ENCODE data around the gene ATP11A.

ATP11A gene

GRCh38 chr13:112762690-112763080 lies 72.8 kb downstream of the ATP11A start:
- Histone ChIP-seq H3K4me3 (ENCODE audit: low read length) (no peak overlapping the region), H3K9me3 (ENCODE audit: control insufficient read depth, low read depth, low read length) (no peaks in the 10 kb centered on the region), H3K4me1 (ENCODE audit: control insufficient read depth, low read depth, low read length) (peaks cover 10% of the 10 kb centered on the region), H3K9ac (ENCODE audit: low read length) (no peak overlapping the region), H3K36me3 (ENCODE audit: control insufficient read depth, low read depth, low read length) (no peaks in the 10 kb centered on the region), H3K27ac (ENCODE audit: low read length) (no peak overlapping the region), H3K27me3 (ENCODE audit: control insufficient read depth, insufficient read depth, low read length) (no peaks in the 10 kb centered on the region)

GRCh38 chr13:112764028-112764427 lies 74.2 kb downstream of the ATP11A start:
- Histone ChIP-seq H3K9ac (ENCODE audit: low read length) (no peak overlapping the region), H3K9me3 (ENCODE audit: control insufficient read depth, low read depth, low read length) (no peaks in the 10 kb centered on the region), H3K27me3 (ENCODE audit: control insufficient read depth, insufficient read depth, low read length) (no peaks in the 10 kb centered on the region), H3K4me3 (ENCODE audit: low read length) (no peak overlapping the region), H3K27ac (ENCODE audit: low read length) (no peak overlapping the region), H3K36me3 (ENCODE audit: control insufficient read depth, low read depth, low read length) (no peaks in the 10 kb centered on the region), H3K4me1 (ENCODE audit: control insufficient read depth, low read depth, low read length) (peaks cover 10% of the 10 kb centered on the region)

- Histone ChIP-seq H3K4me3 (ENCODE audit: low read length) (no peak overlapping the region), H3K9me3 (ENCODE audit: control insufficient read depth, low read depth, low read length) (no peaks in the 10 kb centered on the region), H3K36me3 (ENCODE audit: control insufficient read depth, low read depth, low read length) (no peaks in the 10 kb centered on the region), H3K27me3 (ENCODE audit: control insufficient read depth, insufficient read depth, low read length) (no peaks in the 10 kb centered on the region), H3K4me1 (ENCODE audit: control insufficient read depth, low read depth, low read length) (peaks cover 8% of the 10 kb centered on the region), H3K27ac (ENCODE audit: low read length) (no peak overlapping the region), H3K9ac (ENCODE audit: low read length) (no peak overlapping the region)
These were observed 75.2 kb downstream of the ATP11A start for GRCh38 chr13:112764864-112765561.

- no peaks in the 10 kb centered on the region for H3K9me3 ChIP-seq (ENCODE audit: control insufficient read depth, low read depth, low read length)
- H3K4me3 ChIP-seq (ENCODE audit: low read length), result no peak overlapping the region
- H3K9ac ChIP-seq (ENCODE audit: low read length), result no peak overlapping the region
- no peak overlapping the region for H3K27ac ChIP-seq (ENCODE audit: low read length)
- peaks cover 8% of the 10 kb centered on the region for H3K4me1 ChIP-seq (ENCODE audit: control insufficient read depth, low read depth, low read length)
- no peaks in the 10 kb centered on the region for H3K27me3 ChIP-seq (ENCODE audit: control insufficient read depth, insufficient read depth, low read length)
- no peaks in the 10 kb centered on the region for H3K36me3 ChIP-seq (ENCODE audit: control insufficient read depth, low read depth, low read length)
These were observed 75.9 kb downstream of the ATP11A start for GRCh38 chr13:112765731-112766130.

- no peaks in the 10 kb centered on the region for H3K9me3 ChIP-seq (ENCODE audit: control insufficient read depth, low read depth, low read length)
- H3K4me1 ChIP-seq (ENCODE audit: control insufficient read depth, low read depth, low read length), result peaks cover 8% of the 10 kb centered on the region
- no peak overlapping the region for H3K4me3 ChIP-seq (ENCODE audit: low read length)
- no peaks in the 10 kb centered on the region for H3K27me3 ChIP-seq (ENCODE audit: control insufficient read depth, insufficient read depth, low read length)
- H3K36me3 ChIP-seq (ENCODE audit: control insufficient read depth, low read depth, low read length), result no peaks in the 10 kb centered on the region
- H3K27ac ChIP-seq (ENCODE audit: low read length), result no peak overlapping the region
- no peak overlapping the region for H3K9ac ChIP-seq (ENCODE audit: low read length)
These were observed 76.5 kb downstream of the ATP11A start for GRCh38 chr13:112766336-112766735.

GRCh38 chr13:112767506-112768471 lies 78.0 kb downstream of the ATP11A start:
- no peak overlapping the region for H3K27ac ChIP-seq (ENCODE audit: low read length)
- no peak overlapping the region for H3K9ac ChIP-seq (ENCODE audit: low read length)
- H3K4me3 ChIP-seq (ENCODE audit: low read length), result no peak overlapping the region
- H3K9me3 ChIP-seq (ENCODE audit: control insufficient read depth, low read depth, low read length), result no peaks in the 10 kb centered on the region
- no peaks in the 10 kb centered on the region for H3K36me3 ChIP-seq (ENCODE audit: control insufficient read depth, low read depth, low read length)
- H3K4me1 ChIP-seq (ENCODE audit: control insufficient read depth, low read depth, low read length), result no peaks in the 10 kb centered on the region
- H3K27me3 ChIP-seq (ENCODE audit: control insufficient read depth, insufficient read depth, low read length), result no peaks in the 10 kb centered on the region

GRCh38 chr13:112768795-112769481 lies 79.1 kb downstream of the ATP11A start:
- Histone ChIP-seq H3K4me1 (ENCODE audit: control insufficient read depth, low read depth, low read length) (no peaks in the 10 kb centered on the region), H3K27me3 (ENCODE audit: control insufficient read depth, insufficient read depth, low read length) (no peaks in the 10 kb centered on the region), H3K36me3 (ENCODE audit: control insufficient read depth, low read depth, low read length) (no peaks in the 10 kb centered on the region), H3K27ac (ENCODE audit: low read length) (no peak overlapping the region), H3K4me3 (ENCODE audit: low read length) (no peak overlapping the region), H3K9ac (ENCODE audit: low read length) (no peak overlapping the region), H3K9me3 (ENCODE audit: control insufficient read depth, low read depth, low read length) (no peaks in the 10 kb centered on the region)

- Histone ChIP-seq H3K9me3 (ENCODE audit: control insufficient read depth, low read depth, low read length) (no peaks in the 10 kb centered on the region), H3K36me3 (ENCODE audit: control insufficient read depth, low read depth, low read length) (no peaks in the 10 kb centered on the region), H3K4me1 (ENCODE audit: control insufficient read depth, low read depth, low read length) (no peaks in the 10 kb centered on the region), H3K9ac (ENCODE audit: low read length) (no peak overlapping the region), H3K4me3 (ENCODE audit: low read length) (no peak overlapping the region), H3K27me3 (ENCODE audit: control insufficient read depth, insufficient read depth, low read length) (no peaks in the 10 kb centered on the region), H3K27ac (ENCODE audit: low read length) (no peak overlapping the region)
These were observed 79.8 kb downstream of the ATP11A start for GRCh38 chr13:112769615-112770014.

- no peaks in the 10 kb centered on the region for H3K27me3 ChIP-seq (ENCODE audit: control insufficient read depth, insufficient read depth, low read length)
- no peak overlapping the region for H3K4me3 ChIP-seq (ENCODE audit: low read length)
- H3K9ac ChIP-seq (ENCODE audit: low read length), result no peak overlapping the region
- no peaks in the 10 kb centered on the region for H3K9me3 ChIP-seq (ENCODE audit: control insufficient read depth, low read depth, low read length)
- no peaks in the 10 kb centered on the region for H3K4me1 ChIP-seq (ENCODE audit: control insufficient read depth, low read depth, low read length)
- H3K27ac ChIP-seq (ENCODE audit: low read length), result no peak overlapping the region
- no peaks in the 10 kb centered on the region for H3K36me3 ChIP-seq (ENCODE audit: control insufficient read depth, low read depth, low read length)
These were observed 80.7 kb downstream of the ATP11A start for GRCh38 chr13:112770504-112770903.

- Histone ChIP-seq H3K36me3 (ENCODE audit: control insufficient read depth, low read depth, low read length) (no peaks in the 10 kb centered on the region), H3K4me3 (ENCODE audit: low read length) (no peak overlapping the region), H3K9ac (ENCODE audit: low read length) (no peak overlapping the region), H3K27ac (ENCODE audit: low read length) (no peak overlapping the region), H3K4me1 (ENCODE audit: control insufficient read depth, low read depth, low read length) (no peaks in the 10 kb centered on the region), H3K9me3 (ENCODE audit: control insufficient read depth, low read depth, low read length) (no peaks in the 10 kb centered on the region), H3K27me3 (ENCODE audit: control insufficient read depth, insufficient read depth, low read length) (no peaks in the 10 kb centered on the region)
These were observed 81.5 kb downstream of the ATP11A start for GRCh38 chr13:112771139-112771876.
